ENCODE results near the gene KCNA10. TPM values are rescaled to one million over a fixed set of nuclear protein-coding genes. Genes with fewer than 3 reads are reported as not detected.

Gene KCNA10
- total RNA-seq, 4 donors from 2014 or later: not detected

- H3K9me3 ChIP-seq: no peaks in the 10 kb centered on the region
- in situ Hi-C loops (cut with MboI; ENCODE audit: low pct_ligation_motif_present in 1 of 4, low pct_unique_long_range_greater_than_20kb in 1 of 4, low sequenced_read_pairs in 3 of 4) (no loop called here), intact Hi-C loops (cut with DNase I; ENCODE audit: low total_unique reads) (no loop called here)
- no peak for DNase-seq
- WGBS, 2 donors (ENCODE audit: low coverage in 1 of 2): 81 to 83% methylated on average over 1 of the region's 1 CpG
- H3K27me3 ChIP-seq: peaks cover 8% of the 10 kb centered on the region
- H3K27ac ChIP-seq: no peak overlapping the region
- no peak overlapping the region for H3K4me3 ChIP-seq
- no peaks in the 10 kb centered on the region for H3K36me3 ChIP-seq
- TF ChIP-seq CTCF (IDR thresholded peaks at IDR 0.05) (no peak), POLR2A (IDR thresholded peaks at IDR 0.05) (no peak), EP300 (IDR thresholded peaks at IDR 0.05; ENCODE audit: low read depth) (no peak), POLR2AphosphoS5 (IDR thresholded peaks at IDR 0.05) (no peak)
- H3K4me1 ChIP-seq: peaks cover 0 to 6% (median 3%) of the 10 kb centered on the region in 4 donors
Observed at GRCh38 chr1:110529011-110529410, 10.0 kb upstream of the KCNA10 start.

- Histone ChIP-seq H3K27me3 (peaks cover 16% of the 10 kb centered on the region), H3K9me3 (no peaks in the 10 kb centered on the region), H3K27ac (no peak overlapping the region), H3K4me3 (no peak overlapping the region), H3K36me3 (no peaks in the 10 kb centered on the region), H3K4me1 (peaks cover 0 to 6% (median 3%) of the 10 kb centered on the region in 4 donors)
- WGBS, 2 donors (ENCODE audit: low coverage in 1 of 2): 67 to 82% methylated on average over 5 to 7 of the region's 7 CpGs
- TF ChIP-seq CTCF (IDR thresholded peaks at IDR 0.05) (no peak), EP300 (IDR thresholded peaks at IDR 0.05; ENCODE audit: low read depth) (no peak), POLR2A (IDR thresholded peaks at IDR 0.05) (no peak), POLR2AphosphoS5 (IDR thresholded peaks at IDR 0.05) (no peak)
- DNase-seq: no peak
- in situ Hi-C loops (cut with MboI; ENCODE audit: low pct_ligation_motif_present in 1 of 4, low pct_unique_long_range_greater_than_20kb in 1 of 4, low sequenced_read_pairs in 3 of 4): no loop called here
- intact Hi-C loops (cut with DNase I; ENCODE audit: low total_unique reads): no loop called here
Observed at GRCh38 chr1:110526201-110526780, 7.3 kb upstream of the KCNA10 start.

GRCh38 chr1:110525249-110525595 lies 6.2 kb upstream of the KCNA10 start:
- intact Hi-C loops (cut with DNase I; ENCODE audit: low total_unique reads): no loop called here
- Histone ChIP-seq H3K36me3 (no peaks in the 10 kb centered on the region), H3K27me3 (peaks cover 19% of the 10 kb centered on the region), H3K4me3 (no peak overlapping the region), H3K4me1 (peaks cover 0 to 6% (median 3%) of the 10 kb centered on the region in 4 donors), H3K27ac (no peak overlapping the region), H3K9me3 (no peaks in the 10 kb centered on the region)
- 64% methylated on average over 6 of the region's 6 CpGs; no CpG with 5 or more reads in 1 of the 2 donors for whole genome bisulfite sequencing, 2 donors (ENCODE audit: low coverage in 1 of 2)
- no peak for DNase-seq
- in situ Hi-C loops (cut with MboI; ENCODE audit: low pct_ligation_motif_present in 1 of 4, low pct_unique_long_range_greater_than_20kb in 1 of 4, low sequenced_read_pairs in 3 of 4): no loop called here
- TF ChIP-seq EP300 (IDR thresholded peaks at IDR 0.05; ENCODE audit: low read depth) (no peak), CTCF (IDR thresholded peaks at IDR 0.05) (no peak), POLR2AphosphoS5 (IDR thresholded peaks at IDR 0.05) (no peak), POLR2A (IDR thresholded peaks at IDR 0.05) (no peak)

GRCh38 chr1:110524311-110525248 lies 5.6 kb upstream of the KCNA10 start:
- intact Hi-C loops (cut with DNase I; ENCODE audit: low total_unique reads): no loop called here
- H3K9me3 ChIP-seq: no peaks in the 10 kb centered on the region
- H3K4me1 ChIP-seq: peaks cover 0 to 6% (median 3%) of the 10 kb centered on the region in 4 donors
- DNase-seq: peak; percentile 44
- H3K36me3 ChIP-seq: no peaks in the 10 kb centered on the region
- 0 to 28% methylated on average over 2 to 20 of the region's 20 CpGs for WGBS, 2 donors (ENCODE audit: low coverage in 1 of 2)
- no peak overlapping the region for H3K27ac ChIP-seq
- no peak overlapping the region for H3K4me3 ChIP-seq
- in situ Hi-C loops (cut with MboI; ENCODE audit: low pct_ligation_motif_present in 1 of 4, low pct_unique_long_range_greater_than_20kb in 1 of 4, low sequenced_read_pairs in 3 of 4): no loop called here
- peak; percentile 43 to 66 (median 56) for TF ChIP-seq CTCF (IDR thresholded peaks at IDR 0.05)
- no peak for TF ChIP-seq POLR2A (IDR thresholded peaks at IDR 0.05)
- TF ChIP-seq POLR2AphosphoS5 (IDR thresholded peaks at IDR 0.05): no peak
- H3K27me3 ChIP-seq: peaks cover 19% of the 10 kb centered on the region

Measured in transverse colon (tissue), 4 donors.